Ishikawa (cell line): ENCODE measurements around the gene SLAIN2.

Source experiments
- CEBPB ChIP-seq: IDR thresholded peaks from 2 replicates; pipeline ENCODE4 v1.6.1; 2012
- CREB1 ChIP-seq: IDR thresholded peaks from 2 replicates; pipeline ENCODE4 v1.6.1; 2012; ENCODE audit warnings: low read depth
- EGR1 ChIP-seq: IDR thresholded peaks from 2 replicates; pipeline ENCODE4 v1.6.1; 2012
- EP300 ChIP-seq: IDR thresholded peaks from 2 replicates; pipeline ENCODE4 v1.6.1; 2012; ENCODE audit warnings: borderline replicate concordance
- FOXM1 ChIP-seq: IDR thresholded peaks from 2 replicates; pipeline ENCODE4 v1.6.1; 2012; ENCODE audit warnings: low read depth, borderline replicate concordance
- NFIC ChIP-seq: IDR thresholded peaks from 2 replicates; pipeline ENCODE4 v1.6.1; 2012
- RAD21 ChIP-seq: IDR thresholded peaks from 2 replicates; pipeline ENCODE4 v1.6.1; 2012; ENCODE audit warnings: low read depth
- TAF1 ChIP-seq: IDR thresholded peaks from 2 replicates; pipeline ENCODE4 v1.6.1; 2012; ENCODE audit warnings: low read depth, mild to moderate bottlenecking
- TCF12 ChIP-seq: IDR thresholded peaks from 2 replicates; pipeline ENCODE4 v1.6.1; 2012; ENCODE audit warnings: low read depth
- TEAD4 ChIP-seq: IDR thresholded peaks from 2 replicates; pipeline ENCODE4 v1.6.1; 2012
- YY1 ChIP-seq: IDR thresholded peaks from 2 replicates; pipeline ENCODE4 v1.6.1; 2012; ENCODE audit warnings: low read depth
- ZBTB7A ChIP-seq: IDR thresholded peaks from 2 replicates; pipeline ENCODE4 v1.6.1; 2012; ENCODE audit warnings: low read depth
- TF ChIP-seq, protein P1 (sequence below): IDR thresholded peaks from 2 replicates; pipeline ENCODE4 v1.6.1; 2012
- TF ChIP-seq, protein P2 (sequence below): IDR thresholded peaks from 2 replicates; pipeline ENCODE4 v1.6.1; 2012
- TF ChIP-seq, protein P3 (sequence below): IDR thresholded peaks from 2 replicates; pipeline ENCODE4 v1.6.1; 2012; ENCODE audit warnings: low read depth, mild to moderate bottlenecking

Gene SLAIN2

DNA sequence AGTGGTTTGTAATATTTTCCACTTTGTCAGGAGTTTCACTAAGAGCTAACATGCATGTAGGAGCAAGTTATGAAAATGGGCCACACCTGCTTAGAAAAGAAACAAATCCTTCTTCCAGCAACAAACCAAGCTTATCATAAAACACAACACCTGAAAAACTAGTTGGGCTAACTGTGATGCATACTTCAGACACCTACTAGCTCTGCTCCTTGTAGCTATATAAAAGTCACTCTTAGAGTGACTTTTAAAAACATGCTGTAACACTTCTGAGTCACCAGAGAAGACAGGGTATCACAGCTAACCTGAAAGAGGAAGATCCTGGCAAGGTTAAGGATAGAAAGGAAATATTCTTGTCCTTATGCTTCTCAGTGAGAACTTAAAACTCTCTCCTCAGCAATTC is 3.6 kb upstream of the SLAIN2 start:
- no peak for TF ChIP-seq CREB1
- TF ChIP-seq TAF1: no peak
- no peak for TF ChIP-seq TEAD4
- TF ChIP-seq, protein P1, sequence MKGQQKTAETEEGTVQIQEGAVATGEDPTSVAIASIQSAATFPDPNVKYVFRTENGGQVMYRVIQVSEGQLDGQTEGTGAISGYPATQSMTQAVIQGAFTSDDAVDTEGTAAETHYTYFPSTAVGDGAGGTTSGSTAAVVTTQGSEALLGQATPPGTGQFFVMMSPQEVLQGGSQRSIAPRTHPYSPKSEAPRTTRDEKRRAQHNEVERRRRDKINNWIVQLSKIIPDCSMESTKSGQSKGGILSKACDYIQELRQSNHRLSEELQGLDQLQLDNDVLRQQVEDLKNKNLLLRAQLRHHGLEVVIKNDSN: no peak
- TF ChIP-seq EGR1: no peak
- TF ChIP-seq CEBPB: no peak
- TF ChIP-seq, protein P2, sequence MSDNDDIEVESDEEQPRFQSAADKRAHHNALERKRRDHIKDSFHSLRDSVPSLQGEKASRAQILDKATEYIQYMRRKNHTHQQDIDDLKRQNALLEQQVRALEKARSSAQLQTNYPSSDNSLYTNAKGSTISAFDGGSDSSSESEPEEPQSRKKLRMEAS: no peak
- no peak for TF ChIP-seq FOXM1

DNA sequence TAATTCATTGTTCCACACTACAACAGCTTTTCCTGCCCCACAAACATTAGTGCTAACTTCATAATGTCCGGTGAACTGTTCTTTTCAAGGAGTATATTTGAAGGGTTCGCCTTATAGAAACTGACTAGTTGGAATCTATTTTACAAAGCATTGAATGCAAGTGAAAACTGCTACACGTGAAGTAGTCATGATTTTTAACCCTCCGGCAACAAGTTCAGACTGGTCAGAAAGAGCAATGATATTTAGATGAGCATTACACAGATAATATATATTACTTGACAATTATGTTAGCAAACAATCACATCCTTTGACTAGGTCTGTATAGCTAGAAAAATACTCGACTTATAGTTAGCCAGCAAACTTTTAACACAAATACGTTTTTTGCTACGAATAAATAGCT is 1.7 kb upstream of the SLAIN2 start:
- TF ChIP-seq YY1 (no peak), EP300 (no peak), EGR1 (no peak), NFIC (no peak), FOXM1 (no peak), CEBPB (no peak), ZBTB7A (no peak), RAD21 (no peak), TEAD4 (no peak), CREB1 (no peak), TCF12 (no peak), TAF1 (no peak)
- TF ChIP-seq, protein P1: no peak
- TF ChIP-seq, protein P2: no peak
- TF ChIP-seq, protein P3, sequence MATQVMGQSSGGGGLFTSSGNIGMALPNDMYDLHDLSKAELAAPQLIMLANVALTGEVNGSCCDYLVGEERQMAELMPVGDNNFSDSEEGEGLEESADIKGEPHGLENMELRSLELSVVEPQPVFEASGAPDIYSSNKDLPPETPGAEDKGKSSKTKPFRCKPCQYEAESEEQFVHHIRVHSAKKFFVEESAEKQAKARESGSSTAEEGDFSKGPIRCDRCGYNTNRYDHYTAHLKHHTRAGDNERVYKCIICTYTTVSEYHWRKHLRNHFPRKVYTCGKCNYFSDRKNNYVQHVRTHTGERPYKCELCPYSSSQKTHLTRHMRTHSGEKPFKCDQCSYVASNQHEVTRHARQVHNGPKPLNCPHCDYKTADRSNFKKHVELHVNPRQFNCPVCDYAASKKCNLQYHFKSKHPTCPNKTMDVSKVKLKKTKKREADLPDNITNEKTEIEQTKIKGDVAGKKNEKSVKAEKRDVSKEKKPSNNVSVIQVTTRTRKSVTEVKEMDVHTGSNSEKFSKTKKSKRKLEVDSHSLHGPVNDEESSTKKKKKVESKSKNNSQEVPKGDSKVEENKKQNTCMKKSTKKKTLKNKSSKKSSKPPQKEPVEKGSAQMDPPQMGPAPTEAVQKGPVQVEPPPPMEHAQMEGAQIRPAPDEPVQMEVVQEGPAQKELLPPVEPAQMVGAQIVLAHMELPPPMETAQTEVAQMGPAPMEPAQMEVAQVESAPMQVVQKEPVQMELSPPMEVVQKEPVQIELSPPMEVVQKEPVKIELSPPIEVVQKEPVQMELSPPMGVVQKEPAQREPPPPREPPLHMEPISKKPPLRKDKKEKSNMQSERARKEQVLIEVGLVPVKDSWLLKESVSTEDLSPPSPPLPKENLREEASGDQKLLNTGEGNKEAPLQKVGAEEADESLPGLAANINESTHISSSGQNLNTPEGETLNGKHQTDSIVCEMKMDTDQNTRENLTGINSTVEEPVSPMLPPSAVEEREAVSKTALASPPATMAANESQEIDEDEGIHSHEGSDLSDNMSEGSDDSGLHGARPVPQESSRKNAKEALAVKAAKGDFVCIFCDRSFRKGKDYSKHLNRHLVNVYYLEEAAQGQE: no peak

DNA sequence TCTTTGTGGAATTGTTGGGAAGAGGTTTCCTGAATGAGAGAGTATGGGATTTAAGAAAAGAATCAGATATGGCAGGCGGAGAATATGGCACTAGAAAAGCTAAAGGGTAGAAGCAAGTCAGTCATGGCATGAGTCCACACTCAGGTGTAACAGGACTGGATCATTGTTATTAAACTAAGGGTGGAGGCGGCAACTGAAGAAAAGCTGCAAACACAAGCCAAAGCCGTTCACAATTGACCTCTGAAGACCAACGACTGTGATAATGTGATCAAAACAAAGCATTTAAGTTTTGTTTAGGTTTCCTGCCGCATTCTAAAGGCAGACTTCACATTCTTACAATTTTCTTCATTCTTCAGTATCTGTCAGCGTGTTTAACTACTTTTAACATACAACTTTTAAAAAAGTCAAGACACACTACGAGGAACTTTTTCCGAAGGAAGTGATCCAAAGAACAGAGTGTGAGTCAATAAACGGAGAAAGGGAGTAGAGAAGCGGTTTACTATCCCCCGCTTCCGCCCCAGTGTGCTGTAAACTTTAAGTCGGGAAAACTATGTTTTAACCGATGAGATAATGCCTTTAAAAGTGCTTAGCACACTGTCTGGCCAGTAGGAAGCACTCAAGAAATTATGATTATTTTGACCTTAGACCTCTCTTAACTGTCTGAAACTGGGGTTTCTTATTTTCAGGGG is 909 bp upstream of the SLAIN2 start:
- TF ChIP-seq ZBTB7A: 0 out of 2 replicates have a peak, but pooled peaks have one; percentile 5
- TF ChIP-seq EP300: no peak
- TF ChIP-seq TAF1: peak; percentile 11; the same call in 1 of the 2 replicates

DNA sequence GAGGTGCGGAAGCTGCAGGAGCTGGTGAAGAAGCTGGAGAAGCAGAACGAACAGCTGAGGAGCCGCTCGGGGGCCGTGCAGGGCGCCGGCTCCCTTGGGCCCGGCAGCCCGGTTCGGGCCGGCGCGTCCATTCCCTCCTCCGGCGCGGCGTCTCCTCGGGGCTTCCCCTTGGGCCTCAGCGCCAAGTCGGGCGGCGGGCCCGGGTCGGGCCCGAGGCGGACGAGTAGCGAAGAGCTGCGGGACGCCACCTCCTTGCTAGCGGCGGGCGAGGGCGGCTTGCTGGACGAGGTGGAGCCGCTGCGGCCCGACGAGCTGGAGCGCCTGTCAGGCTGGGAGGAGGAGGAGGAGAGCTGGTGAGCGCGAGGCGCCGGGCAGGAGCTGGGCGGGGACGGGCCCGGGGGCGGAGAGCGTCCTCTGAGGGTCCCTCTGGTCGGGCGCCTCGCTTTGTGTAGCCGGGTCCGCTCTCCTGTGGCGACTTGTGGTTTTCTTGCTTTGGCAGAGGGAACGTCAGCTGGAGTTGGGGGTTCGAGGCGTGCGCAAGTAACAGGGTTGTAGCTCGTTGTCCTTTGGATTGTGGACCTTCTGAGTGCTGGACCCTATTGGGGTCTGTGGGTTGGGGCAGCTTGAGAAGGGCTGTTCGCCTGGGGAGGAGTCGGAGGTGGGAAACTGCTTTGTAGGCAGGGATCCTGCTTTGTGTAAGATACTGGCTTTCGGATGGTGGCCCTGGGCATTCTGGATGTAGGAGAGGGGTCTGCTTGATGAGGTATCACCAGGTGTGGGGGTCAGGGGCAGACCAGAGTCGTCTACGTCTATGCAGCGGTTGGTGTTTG is 662 bp downstream of the SLAIN2 start:
- TF ChIP-seq TEAD4: no peak
- TF ChIP-seq CREB1: no peak
- TF ChIP-seq TAF1: peak; percentile 10
- TF ChIP-seq, protein P2: no peak; the same call in 1 of the 2 replicates
- TF ChIP-seq EP300: no peak

DNA sequence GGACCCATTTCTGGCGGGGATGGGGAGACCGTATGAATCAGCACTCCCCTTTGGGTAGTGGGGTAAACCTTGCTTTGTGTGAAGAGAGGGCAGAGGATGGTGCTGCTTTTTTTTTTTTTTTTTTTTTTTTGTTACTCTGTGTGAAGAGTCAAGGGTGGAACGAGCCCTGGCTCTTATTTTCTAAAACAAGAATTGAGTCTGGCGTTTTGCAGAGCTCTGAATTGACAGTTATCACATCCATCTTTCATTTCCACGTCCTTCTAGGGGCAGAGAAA is 1.2 kb downstream of the SLAIN2 start:
- TF ChIP-seq, protein P3: no peak
- no peak for TF ChIP-seq ZBTB7A

DNA sequence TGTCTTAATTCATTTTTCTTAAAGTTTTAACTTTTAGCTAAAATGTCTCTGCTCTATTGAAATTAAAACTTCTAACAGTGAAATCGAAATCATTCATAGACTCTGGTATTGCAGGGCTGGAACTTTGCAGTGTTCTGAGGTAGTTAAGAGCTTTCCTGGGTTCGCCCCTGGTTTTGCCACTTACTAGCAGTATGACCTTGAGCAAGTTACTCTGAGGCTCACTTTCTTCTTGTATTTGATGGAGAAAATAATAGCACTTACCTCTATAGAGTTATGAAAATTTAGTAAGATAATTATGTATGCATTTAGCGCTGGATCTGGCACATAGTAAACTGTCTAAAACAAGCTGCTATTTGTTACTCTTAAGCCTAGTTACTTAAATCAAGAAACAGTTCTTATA is 1.7 kb downstream of the SLAIN2 start:
- TF ChIP-seq TCF12 (no peak), ZBTB7A (no peak), FOXM1 (no peak), EP300 (no peak), CEBPB (no peak), YY1 (no peak), EGR1 (no peak), TEAD4 (no peak)
- TF ChIP-seq, protein P2: no peak
